Measurements from ENCODE around the gene PSMD13. TPM values are rescaled to one million over a fixed set of nuclear protein-coding genes. Genes with fewer than 3 reads are reported as not detected.

Gene PSMD13
- total and polyA plus RNA-seq, 2 of the 13 experiments (the other 11 are each of a cell fraction or from before 2014, with no cell fraction given): 83.0 to 117 TPM

DNA sequence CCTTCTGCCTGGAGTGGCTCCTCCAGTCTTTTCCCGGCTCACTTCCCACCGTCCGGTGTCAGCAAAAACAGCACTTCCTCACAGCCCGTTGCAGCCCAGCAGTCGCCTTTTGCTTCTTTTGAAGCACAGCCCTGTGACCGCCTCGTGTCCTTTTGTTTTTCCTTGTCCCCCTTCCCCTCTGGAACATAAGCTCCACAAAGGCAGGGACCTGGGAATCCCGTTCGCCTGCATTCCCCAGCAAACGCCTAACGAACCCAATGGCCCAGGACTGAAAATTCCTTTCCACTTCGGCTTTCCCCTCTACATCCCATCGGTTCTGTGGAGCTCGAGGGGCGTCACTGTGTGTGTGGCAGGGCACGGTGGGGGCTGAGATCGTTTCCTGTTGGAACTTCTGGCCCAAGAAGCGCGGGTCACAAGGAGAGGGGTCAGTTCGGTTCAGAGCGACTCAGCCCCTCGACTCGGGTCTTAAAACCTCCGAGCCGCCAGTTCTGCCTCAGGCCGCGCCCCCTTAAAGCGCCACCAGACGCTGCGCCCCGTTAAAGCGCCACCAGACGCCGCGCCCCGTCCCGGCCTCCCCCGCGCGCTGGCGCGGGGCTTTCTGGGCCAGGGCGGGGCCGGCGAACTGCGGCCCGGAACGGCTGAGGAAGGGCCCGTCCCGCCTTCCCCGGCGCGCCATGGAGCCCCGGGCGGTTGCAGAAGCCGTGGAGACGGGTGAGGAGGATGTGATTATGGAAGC, 28.4 kb upstream of the PSMD13 start (continued):
- TF ChIP-seq, protein P1, sequence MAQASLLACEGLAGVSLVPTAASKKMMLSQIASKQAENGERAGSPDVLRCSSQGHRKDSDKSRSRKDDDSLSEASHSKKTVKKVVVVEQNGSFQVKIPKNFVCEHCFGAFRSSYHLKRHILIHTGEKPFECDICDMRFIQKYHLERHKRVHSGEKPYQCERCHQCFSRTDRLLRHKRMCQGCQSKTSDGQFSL (CRISPR knock-in tag; IDR thresholded peaks at IDR 0.05): no peak
- TF ChIP-seq HNRNPLL (IDR thresholded peaks at IDR 0.05; ENCODE audit: low read depth, low read length, poor library complexity, severe bottlenecking): peak; percentile 69
- TF ChIP-seq TEAD2 (CRISPR knock-in tag; IDR thresholded peaks at IDR 0.05): no peak
- no peak for TF ChIP-seq ZNF225 (CRISPR knock-in tag; IDR thresholded peaks at IDR 0.05)
- TF ChIP-seq ZNF3 (CRISPR knock-in tag; IDR thresholded peaks at IDR 0.05): no peak
- no peak for TF ChIP-seq ZNF557 (CRISPR knock-in tag; IDR thresholded peaks at IDR 0.05)
- no peak for TF ChIP-seq ZNF256 (CRISPR knock-in tag; conservative IDR thresholded peaks at IDR 0.05)
- no peak for TF ChIP-seq ZNF264 (CRISPR knock-in tag; IDR thresholded peaks at IDR 0.05)
- TF ChIP-seq HMG20A (CRISPR knock-in tag; IDR thresholded peaks at IDR 0.05; ENCODE audit: borderline replicate concordance): no peak
- TF ChIP-seq, protein P2, sequence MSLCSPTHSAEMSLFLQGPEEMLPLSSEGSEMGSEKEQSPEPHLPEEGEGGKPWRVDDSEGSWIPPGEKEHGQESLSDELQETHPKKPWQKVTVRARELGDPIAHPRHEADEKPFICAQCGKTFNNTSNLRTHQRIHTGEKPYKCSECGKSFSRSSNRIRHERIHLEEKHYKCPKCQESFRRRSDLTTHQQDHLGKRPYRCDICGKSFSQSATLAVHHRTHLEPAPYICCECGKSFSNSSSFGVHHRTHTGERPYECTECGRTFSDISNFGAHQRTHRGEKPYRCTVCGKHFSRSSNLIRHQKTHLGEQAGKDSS (CRISPR knock-in tag; IDR thresholded peaks at IDR 0.05; ENCODE audit: borderline replicate concordance, low read depth): no peak
- TF ChIP-seq PHF8 (CRISPR knock-in tag; IDR thresholded peaks at IDR 0.05): peak; percentile 81
- no peak for TF ChIP-seq ZNF34 (CRISPR knock-in tag; IDR thresholded peaks at IDR 0.05; ENCODE audit: borderline replicate concordance)
- peak; percentile 73 for TF ChIP-seq XRCC5 (optimal IDR thresholded peaks at IDR 0.05; ENCODE audit: low read length)
- no peak for TF ChIP-seq ZNF749 (CRISPR knock-in tag; IDR thresholded peaks at IDR 0.05; ENCODE audit: borderline replicate concordance)
- TF ChIP-seq, protein P3, sequence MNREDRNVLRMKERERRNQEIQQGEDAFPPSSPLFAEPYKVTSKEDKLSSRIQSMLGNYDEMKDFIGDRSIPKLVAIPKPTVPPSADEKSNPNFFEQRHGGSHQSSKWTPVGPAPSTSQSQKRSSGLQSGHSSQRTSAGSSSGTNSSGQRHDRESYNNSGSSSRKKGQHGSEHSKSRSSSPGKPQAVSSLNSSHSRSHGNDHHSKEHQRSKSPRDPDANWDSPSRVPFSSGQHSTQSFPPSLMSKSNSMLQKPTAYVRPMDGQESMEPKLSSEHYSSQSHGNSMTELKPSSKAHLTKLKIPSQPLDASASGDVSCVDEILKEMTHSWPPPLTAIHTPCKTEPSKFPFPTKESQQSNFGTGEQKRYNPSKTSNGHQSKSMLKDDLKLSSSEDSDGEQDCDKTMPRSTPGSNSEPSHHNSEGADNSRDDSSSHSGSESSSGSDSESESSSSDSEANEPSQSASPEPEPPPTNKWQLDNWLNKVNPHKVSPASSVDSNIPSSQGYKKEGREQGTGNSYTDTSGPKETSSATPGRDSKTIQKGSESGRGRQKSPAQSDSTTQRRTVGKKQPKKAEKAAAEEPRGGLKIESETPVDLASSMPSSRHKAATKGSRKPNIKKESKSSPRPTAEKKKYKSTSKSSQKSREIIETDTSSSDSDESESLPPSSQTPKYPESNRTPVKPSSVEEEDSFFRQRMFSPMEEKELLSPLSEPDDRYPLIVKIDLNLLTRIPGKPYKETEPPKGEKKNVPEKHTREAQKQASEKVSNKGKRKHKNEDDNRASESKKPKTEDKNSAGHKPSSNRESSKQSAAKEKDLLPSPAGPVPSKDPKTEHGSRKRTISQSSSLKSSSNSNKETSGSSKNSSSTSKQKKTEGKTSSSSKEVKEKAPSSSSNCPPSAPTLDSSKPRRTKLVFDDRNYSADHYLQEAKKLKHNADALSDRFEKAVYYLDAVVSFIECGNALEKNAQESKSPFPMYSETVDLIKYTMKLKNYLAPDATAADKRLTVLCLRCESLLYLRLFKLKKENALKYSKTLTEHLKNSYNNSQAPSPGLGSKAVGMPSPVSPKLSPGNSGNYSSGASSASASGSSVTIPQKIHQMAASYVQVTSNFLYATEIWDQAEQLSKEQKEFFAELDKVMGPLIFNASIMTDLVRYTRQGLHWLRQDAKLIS (CRISPR knock-in tag; IDR thresholded peaks at IDR 0.05): no peak
- no peak for TF ChIP-seq PAF1 (CRISPR knock-in tag; IDR thresholded peaks at IDR 0.05)
- TF ChIP-seq MZF1 (CRISPR knock-in tag; IDR thresholded peaks at IDR 0.05; ENCODE audit: borderline replicate concordance): no peak
- TF ChIP-seq ZC3H13 (CRISPR knock-in tag; IDR thresholded peaks at IDR 0.05): peak; percentile 99
- TF ChIP-seq RFX1 (IDR thresholded peaks at IDR 0.05): no peak
- peak; percentile 53; the same call in 1 of the 2 replicates for TF ChIP-seq SIN3B (IDR thresholded peaks at IDR 0.05; ENCODE audit: low read length)
- TF ChIP-seq, protein P4, sequence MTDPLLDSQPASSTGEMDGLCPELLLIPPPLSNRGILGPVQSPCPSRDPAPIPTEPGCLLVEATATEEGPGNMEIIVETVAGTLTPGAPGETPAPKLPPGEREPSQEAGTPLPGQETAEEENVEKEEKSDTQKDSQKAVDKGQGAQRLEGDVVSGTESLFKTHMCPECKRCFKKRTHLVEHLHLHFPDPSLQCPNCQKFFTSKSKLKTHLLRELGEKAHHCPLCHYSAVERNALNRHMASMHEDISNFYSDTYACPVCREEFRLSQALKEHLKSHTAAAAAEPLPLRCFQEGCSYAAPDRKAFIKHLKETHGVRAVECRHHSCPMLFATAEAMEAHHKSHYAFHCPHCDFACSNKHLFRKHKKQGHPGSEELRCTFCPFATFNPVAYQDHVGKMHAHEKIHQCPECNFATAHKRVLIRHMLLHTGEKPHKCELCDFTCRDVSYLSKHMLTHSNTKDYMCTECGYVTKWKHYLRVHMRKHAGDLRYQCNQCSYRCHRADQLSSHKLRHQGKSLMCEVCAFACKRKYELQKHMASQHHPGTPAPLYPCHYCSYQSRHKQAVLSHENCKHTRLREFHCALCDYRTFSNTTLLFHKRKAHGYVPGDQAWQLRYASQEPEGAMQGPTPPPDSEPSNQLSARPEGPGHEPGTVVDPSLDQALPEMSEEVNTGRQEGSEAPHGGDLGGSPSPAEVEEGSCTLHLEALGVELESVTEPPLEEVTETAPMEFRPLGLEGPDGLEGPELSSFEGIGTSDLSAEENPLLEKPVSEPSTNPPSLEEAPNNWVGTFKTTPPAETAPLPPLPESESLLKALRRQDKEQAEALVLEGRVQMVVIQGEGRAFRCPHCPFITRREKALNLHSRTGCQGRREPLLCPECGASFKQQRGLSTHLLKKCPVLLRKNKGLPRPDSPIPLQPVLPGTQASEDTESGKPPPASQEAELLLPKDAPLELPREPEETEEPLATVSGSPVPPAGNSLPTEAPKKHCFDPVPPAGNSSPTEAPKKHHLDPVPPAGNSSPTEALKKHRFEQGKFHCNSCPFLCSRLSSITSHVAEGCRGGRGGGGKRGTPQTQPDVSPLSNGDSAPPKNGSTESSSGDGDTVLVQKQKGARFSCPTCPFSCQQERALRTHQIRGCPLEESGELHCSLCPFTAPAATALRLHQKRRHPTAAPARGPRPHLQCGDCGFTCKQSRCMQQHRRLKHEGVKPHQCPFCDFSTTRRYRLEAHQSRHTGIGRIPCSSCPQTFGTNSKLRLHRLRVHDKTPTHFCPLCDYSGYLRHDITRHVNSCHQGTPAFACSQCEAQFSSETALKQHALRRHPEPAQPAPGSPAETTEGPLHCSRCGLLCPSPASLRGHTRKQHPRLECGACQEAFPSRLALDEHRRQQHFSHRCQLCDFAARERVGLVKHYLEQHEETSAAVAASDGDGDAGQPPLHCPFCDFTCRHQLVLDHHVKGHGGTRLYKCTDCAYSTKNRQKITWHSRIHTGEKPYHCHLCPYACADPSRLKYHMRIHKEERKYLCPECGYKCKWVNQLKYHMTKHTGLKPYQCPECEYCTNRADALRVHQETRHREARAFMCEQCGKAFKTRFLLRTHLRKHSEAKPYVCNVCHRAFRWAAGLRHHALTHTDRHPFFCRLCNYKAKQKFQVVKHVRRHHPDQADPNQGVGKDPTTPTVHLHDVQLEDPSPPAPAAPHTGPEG (CRISPR knock-in tag; IDR thresholded peaks at IDR 0.05): no peak

Measured in HepG2 (cell line).